Ectodermal cell (in vitro differentiated cells): Measurements from ENCODE around the gene TCF25.
"Not testable (repeated sequence)": the region's sequence is repeated elsewhere in the genome, so short reads cannot be mapped to it uniquely, and the experiment has no call there.

Experiments
- H3K27ac ChIP-seq: 2 replicates; pipeline ENCODE4 v1.7.0; 2013; ENCODE audit warnings: mild to moderate bottlenecking, low read depth, low read length; ENCODE audit not compliant: insufficient read depth, poor library complexity, severe bottlenecking
- H3K27me3 ChIP-seq: 2 replicates; pipeline ENCODE4 v1.7.0; 2013; ENCODE audit warnings: mild to moderate bottlenecking, low read length; ENCODE audit not compliant: insufficient read depth, control insufficient read depth, poor library complexity, severe bottlenecking
- H3K36me3 ChIP-seq: one replicate; pipeline ENCODE4 v1.7.0; 2013; ENCODE audit warnings: low read length; ENCODE audit not compliant: control insufficient read depth, insufficient read depth
- H3K4me1 ChIP-seq: one replicate; pipeline ENCODE4 v1.7.0; 2013; ENCODE audit warnings: low read length; ENCODE audit not compliant: control insufficient read depth, insufficient read depth
- H3K4me3 ChIP-seq: 2 replicates; pipeline ENCODE4 v1.7.0; 2013; ENCODE audit warnings: low read depth, low read length, control low read depth; ENCODE audit not compliant: insufficient read depth
- H3K9me3 ChIP-seq: 2 replicates; pipeline ENCODE4 v1.7.0; 2013; ENCODE audit warnings: mild to moderate bottlenecking, low read length, moderate library complexity; ENCODE audit not compliant: control insufficient read depth
- WGBS, 2 experiments: methylation state at CpG; one replicate each; pipeline ENCODE4 v1.1.7; 2013; ENCODE audit warnings: missing lambda C conversion rate in 2 of 2; 5-methylcytosine and 5-hydroxymethylcytosine counted together

Gene TCF25

GRCh38 chr16:89913408-89914387 is 40.3 kb downstream of the TCF25 start:
- Histone ChIP-seq H3K27ac (no peak overlapping the region), H3K4me3 (no peak overlapping the region), H3K4me1 (peaks cover 16% of the 10 kb centered on the region), H3K36me3 (peaks cover 3% of the 10 kb centered on the region), H3K9me3 (no peaks in the 10 kb centered on the region), H3K27me3 (peaks cover 6% of the 10 kb centered on the region)
- WGBS, 2 experiments: 93 to 94% methylated on average over 30 of the region's 30 CpGs

- not testable (repeated sequence) for H3K36me3 ChIP-seq, H3K4me3 ChIP-seq, H3K27ac ChIP-seq, H3K27me3 ChIP-seq, H3K9me3 ChIP-seq
- H3K4me1 ChIP-seq: peaks cover 15% of the 10 kb centered on the region
- WGBS, 2 experiments: 92% methylated on average over 11 of the region's 11 CpGs
These were observed 41.4 kb downstream of the TCF25 start for GRCh38 chr16:89914642-89915285.

- no peaks in the 10 kb centered on the region for H3K36me3 ChIP-seq
- H3K27me3 ChIP-seq: peaks cover 6% of the 10 kb centered on the region
- WGBS, 2 experiments: 92 to 93% methylated on average over 40 of the region's 40 CpGs
- H3K4me1 ChIP-seq: peaks cover 16% of the 10 kb centered on the region
- no peaks in the 10 kb centered on the region for H3K9me3 ChIP-seq
- H3K4me3 ChIP-seq: no peak overlapping the region
- H3K27ac ChIP-seq: no peak overlapping the region
These were observed 42.2 kb downstream of the TCF25 start for GRCh38 chr16:89915303-89916232.

- Histone ChIP-seq H3K27me3 (peaks cover 15% of the 10 kb centered on the region), H3K4me1 (peaks cover 26% of the 10 kb centered on the region), H3K36me3 (no peaks in the 10 kb centered on the region), H3K9me3 (no peaks in the 10 kb centered on the region), H3K4me3 (peak overlapping the region; percentile 38), H3K27ac (no peak overlapping the region)
- WGBS, 2 experiments: 1 to 3% methylated on average over 39 of the region's 39 CpGs
These were observed 44.5 kb downstream of the TCF25 start for GRCh38 chr16:89917773-89918452.

GRCh38 chr16:89918453-89919347 is 45.3 kb downstream of the TCF25 start, which contains the start of gene MC1R:
Gene MC1R, plus strand, starts transcription at chr16:89918862. Its CDS starts 397 bp downstream, at chr16:89919259.
- no peaks in the 10 kb centered on the region for H3K9me3 ChIP-seq
- peaks cover 18% of the 10 kb centered on the region for H3K27me3 ChIP-seq
- H3K4me1 ChIP-seq: peaks cover 26% of the 10 kb centered on the region
- no peak within 1 kb of the TSS for H3K27ac ChIP-seq
- no peaks in the 10 kb centered on the region for H3K36me3 ChIP-seq
- peak within 1 kb of the TSS; percentile 38 for H3K4me3 ChIP-seq
- WGBS, 2 experiments: 12 to 13% methylated on average over 23 of the region's 23 CpGs

GRCh38 chr16:89919535-89920406 is 46.4 kb downstream of the TCF25 start:
- 95 to 96% methylated on average over 52 of the region's 52 CpGs for whole genome bisulfite sequencing, 2 experiments
- Histone ChIP-seq H3K9me3 (no peaks in the 10 kb centered on the region), H3K4me1 (peaks cover 29% of the 10 kb centered on the region), H3K4me3 (no peak overlapping the region), H3K36me3 (no peaks in the 10 kb centered on the region), H3K27me3 (peaks cover 18% of the 10 kb centered on the region), H3K27ac (no peak overlapping the region)

GRCh38 chr16:89920723-89921122 is 47.3 kb downstream of the TCF25 start:
- H3K9me3 ChIP-seq: no peaks in the 10 kb centered on the region
- no peaks in the 10 kb centered on the region for H3K36me3 ChIP-seq
- peaks cover 22% of the 10 kb centered on the region for H3K27me3 ChIP-seq
- peaks cover 38% of the 10 kb centered on the region for H3K4me1 ChIP-seq
- no peak overlapping the region for H3K27ac ChIP-seq
- 59 to 64% methylated on average over 6 of the region's 6 CpGs for WGBS, 2 experiments
- H3K4me3 ChIP-seq: no peak overlapping the region

GRCh38 chr16:89921131-89921701 is 47.8 kb downstream of the TCF25 start:
- Histone ChIP-seq H3K4me1 (peaks cover 38% of the 10 kb centered on the region), H3K36me3 (no peaks in the 10 kb centered on the region), H3K4me3 (peak overlapping the region; percentile 76), H3K27ac (no peak overlapping the region), H3K9me3 (no peaks in the 10 kb centered on the region), H3K27me3 (peaks cover 22% of the 10 kb centered on the region)
- 54 to 55% methylated on average over 14 of the region's 14 CpGs for WGBS, 2 experiments
